T-helper 2 cell treated with Interferon-gamma antibody and Interleukin-4, amounts not matched to agents 5 μg/mL and 100 μg/mL, for 36 hours (primary cell): ENCODE data around the gene NCBP2.

Experiments
- DNase-seq: peaks from one replicate; pipeline ENCODE4 v3.0.0; 2021; ENCODE audit warnings: low spot score
- H3K27ac Mint-ChIP-seq: one replicate; pipeline ENCODE4 v1.8.0; 2021; ENCODE audit warnings: mild to moderate bottlenecking, mixed read lengths
- H3K27me3 Mint-ChIP-seq: one replicate; pipeline ENCODE4 v1.8.0; 2021; ENCODE audit warnings: low read depth, mixed read lengths
- H3K36me3 Mint-ChIP-seq: one replicate; pipeline ENCODE4 v1.8.0; 2021; ENCODE audit warnings: low read depth, mixed read lengths
- H3K4me1 Mint-ChIP-seq: one replicate; pipeline ENCODE4 v1.8.0; 2021; ENCODE audit warnings: low read depth, mixed read lengths
- H3K4me3 Mint-ChIP-seq: one replicate; pipeline ENCODE4 v1.8.0; 2022; ENCODE audit warnings: mild to moderate bottlenecking, moderate library complexity, mixed read lengths
- H3K9me3 Mint-ChIP-seq: one replicate; pipeline ENCODE4 v1.8.0; 2021; ENCODE audit warnings: mixed read lengths

Gene NCBP2

DNA sequence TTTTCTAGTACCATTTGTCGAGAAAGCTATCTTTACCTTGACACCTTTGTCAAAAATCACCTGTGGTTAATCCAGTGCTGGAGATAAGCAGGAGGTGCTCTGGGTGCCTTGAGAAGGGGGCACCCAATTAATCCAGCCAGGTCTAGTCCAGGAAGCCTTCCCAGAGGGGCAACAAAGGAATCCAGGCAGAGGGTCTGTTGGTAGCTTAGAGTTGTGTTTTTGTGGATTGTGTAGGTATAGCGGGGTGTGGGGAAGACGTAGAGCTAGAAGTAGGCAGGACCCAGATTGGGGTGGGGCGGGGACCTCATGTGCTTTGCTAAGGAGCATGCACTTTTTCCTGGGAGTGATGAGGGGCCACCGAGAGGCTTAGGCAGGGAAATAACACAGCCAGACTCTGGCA is 32.3 kb upstream of the NCBP2 start:
- H3K4me3 Mint-ChIP-seq: no peak overlapping the region
- no peak for DNase-seq

DNA sequence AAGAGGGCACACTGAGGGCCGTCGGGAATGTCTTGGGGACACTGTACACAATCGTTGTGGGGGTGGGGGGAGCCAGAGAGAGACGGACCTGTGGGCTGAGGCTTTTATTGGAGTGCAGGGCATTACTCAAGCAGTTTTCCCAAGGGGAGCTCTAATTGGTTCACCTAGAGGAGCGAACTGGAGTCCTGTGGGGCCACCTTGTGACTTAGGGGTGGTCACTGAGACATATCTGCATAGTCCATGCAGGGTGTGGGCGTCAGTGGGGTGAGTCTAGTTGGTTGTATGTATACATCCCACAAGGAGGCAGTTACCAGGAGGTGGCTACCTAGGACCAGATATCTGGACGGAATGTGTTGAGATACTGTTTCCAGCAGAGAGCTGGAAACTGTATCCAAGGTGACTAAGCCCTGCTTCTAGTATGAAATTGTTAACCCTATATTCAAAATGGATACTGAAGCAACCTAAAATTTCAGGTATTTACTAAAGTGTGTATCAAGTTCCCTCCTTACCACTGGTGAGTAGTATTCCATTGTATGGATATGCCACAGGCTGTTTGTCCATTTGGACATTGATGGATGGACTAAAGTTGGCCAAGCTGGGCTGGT is 28.9 kb upstream of the NCBP2 start:
- Mint-ChIP-seq H3K36me3 (peaks cover 7% of the 10 kb centered on the region), H3K4me3 (peak overlapping the region; percentile 34), H3K9me3 (no peaks in the 10 kb centered on the region), H3K27me3 (peaks cover 11% of the 10 kb centered on the region), H3K4me1 (peaks cover 11% of the 10 kb centered on the region), H3K27ac (no peak overlapping the region)
- DNase-seq: no peak

More for the DNA sequence above, 32.3 kb upstream of the NCBP2 start:
- H3K9me3 Mint-ChIP-seq: no peaks in the 10 kb centered on the region
- H3K4me1 Mint-ChIP-seq: peaks cover 6% of the 10 kb centered on the region
- H3K27ac Mint-ChIP-seq: no peak overlapping the region
- no peaks in the 10 kb centered on the region for H3K36me3 Mint-ChIP-seq
- peaks cover 11% of the 10 kb centered on the region for H3K27me3 Mint-ChIP-seq

DNA sequence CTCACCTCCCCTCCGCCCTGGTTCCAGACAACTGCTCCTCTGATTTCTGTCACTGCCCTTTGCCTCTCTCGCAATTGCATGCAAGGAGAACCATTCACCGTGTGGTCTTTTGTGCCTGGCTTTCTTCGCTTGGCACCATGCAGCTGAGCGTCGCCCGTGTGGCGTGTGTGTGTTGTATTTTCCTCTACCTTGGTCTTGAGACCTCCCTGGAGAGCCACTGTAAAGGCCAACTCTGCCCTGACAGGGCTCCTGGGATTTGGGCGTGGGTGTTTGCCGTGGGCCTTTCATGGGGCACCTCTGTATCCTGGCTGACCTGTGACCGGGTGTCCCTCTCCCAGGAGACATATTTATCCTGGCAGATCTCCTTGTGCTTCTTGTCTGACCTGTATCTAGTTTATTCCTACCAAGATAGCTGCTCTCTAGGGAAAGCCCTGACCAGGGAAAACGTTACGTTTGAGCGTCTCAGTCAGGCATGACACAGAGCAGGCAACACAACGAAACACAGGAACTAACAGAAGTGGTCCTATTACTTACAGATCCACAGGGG is 28.3 kb upstream of the NCBP2 start:
- H3K4me3 Mint-ChIP-seq: peak overlapping the region; percentile 79
- H3K27ac Mint-ChIP-seq: peak overlapping the region; percentile 85

DNA sequence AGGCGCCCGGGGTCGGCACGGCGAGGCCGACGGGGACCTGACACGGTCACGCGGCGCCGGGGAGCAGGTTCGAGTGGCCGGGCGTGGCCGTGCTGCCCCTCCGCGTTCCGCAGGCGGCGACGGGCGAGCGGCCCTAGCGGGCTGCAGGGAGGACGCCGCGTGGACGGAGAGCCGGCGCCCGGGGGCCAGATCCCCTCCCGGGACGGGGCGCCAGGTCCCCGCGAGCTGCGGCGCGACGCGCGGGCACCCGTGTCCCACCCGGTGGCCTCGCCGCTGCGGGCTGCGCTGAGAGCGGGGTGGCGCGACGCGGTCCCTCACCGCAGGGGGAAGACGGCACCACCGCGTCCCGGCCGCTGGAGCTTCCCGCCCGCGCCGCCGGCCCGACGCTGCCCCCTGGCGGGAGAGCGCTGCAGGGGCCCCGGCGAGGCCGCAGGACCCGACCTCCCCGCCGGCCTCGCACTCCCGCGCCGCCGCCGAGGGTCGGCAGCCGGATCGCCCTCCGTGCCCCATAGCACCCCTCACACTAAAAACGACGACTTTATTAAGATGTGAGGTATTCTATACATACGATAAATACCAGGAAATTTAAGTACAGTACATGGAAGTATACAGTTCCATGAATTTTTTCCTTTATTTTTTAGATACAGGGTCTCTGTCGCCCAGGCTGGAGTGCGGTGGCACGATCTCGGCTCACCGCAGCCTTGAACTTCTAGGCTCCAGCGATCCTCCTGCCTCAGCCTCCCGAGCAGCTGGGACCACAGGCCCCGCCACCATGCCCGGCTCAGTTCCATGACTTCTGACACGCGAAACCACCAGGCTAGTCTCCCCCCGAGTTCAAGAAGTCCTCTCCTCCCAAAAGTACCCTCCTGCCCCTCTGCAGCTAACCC is 27.6 kb upstream of the NCBP2 start:
- Mint-ChIP-seq H3K9me3 (no peaks in the 10 kb centered on the region), H3K27me3 (peaks cover 11% of the 10 kb centered on the region)
- DNase-seq: peak; percentile 76

More for the DNA sequence above, 28.3 kb upstream of the NCBP2 start:
- Mint-ChIP-seq H3K9me3 (no peaks in the 10 kb centered on the region), H3K4me1 (peaks cover 11% of the 10 kb centered on the region), H3K36me3 (peaks cover 12% of the 10 kb centered on the region), H3K27me3 (peaks cover 11% of the 10 kb centered on the region)
- DNase-seq: no peak

DNA sequence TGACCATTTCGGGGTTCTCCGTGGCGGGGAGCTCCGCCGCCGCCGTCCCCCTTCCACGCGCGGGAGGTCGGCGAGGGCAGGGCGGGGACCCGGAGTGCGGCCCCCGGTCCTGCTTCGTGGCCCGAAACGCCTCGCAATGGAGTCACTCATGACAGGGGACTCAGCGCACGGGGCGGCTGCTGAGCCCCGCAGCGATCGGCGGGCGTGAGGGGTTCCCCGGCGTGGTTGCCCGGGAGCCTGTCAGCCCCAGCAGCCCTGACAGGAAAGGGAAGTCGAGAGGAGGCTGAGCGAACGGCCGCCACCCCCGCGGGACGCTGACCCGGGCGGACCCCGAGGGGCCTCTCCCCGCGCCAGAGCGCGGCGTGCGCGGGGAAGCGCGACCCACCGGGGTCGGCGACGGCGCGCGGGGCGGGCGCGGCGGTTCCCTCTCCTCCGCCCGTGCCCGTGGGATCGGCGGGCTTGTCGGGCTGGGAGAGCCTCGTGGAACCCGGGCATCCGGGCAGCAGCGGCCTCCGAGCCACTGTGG is 26.9 kb upstream of the NCBP2 start:
- Mint-ChIP-seq H3K9me3 (no peaks in the 10 kb centered on the region), H3K36me3 (peaks cover 16% of the 10 kb centered on the region), H3K4me3 (peak overlapping the region; percentile 73), H3K27me3 (peaks cover 11% of the 10 kb centered on the region), H3K4me1 (peaks cover 11% of the 10 kb centered on the region), H3K27ac (peak overlapping the region; percentile 87)
- DNase-seq: peak; percentile 57

More for the DNA sequence above, 27.6 kb upstream of the NCBP2 start:
- peak overlapping the region; percentile 85 for H3K27ac Mint-ChIP-seq
- H3K4me3 Mint-ChIP-seq: peak overlapping the region; percentile 79
- H3K36me3 Mint-ChIP-seq: peaks cover 16% of the 10 kb centered on the region
- peaks cover 11% of the 10 kb centered on the region for H3K4me1 Mint-ChIP-seq

DNA sequence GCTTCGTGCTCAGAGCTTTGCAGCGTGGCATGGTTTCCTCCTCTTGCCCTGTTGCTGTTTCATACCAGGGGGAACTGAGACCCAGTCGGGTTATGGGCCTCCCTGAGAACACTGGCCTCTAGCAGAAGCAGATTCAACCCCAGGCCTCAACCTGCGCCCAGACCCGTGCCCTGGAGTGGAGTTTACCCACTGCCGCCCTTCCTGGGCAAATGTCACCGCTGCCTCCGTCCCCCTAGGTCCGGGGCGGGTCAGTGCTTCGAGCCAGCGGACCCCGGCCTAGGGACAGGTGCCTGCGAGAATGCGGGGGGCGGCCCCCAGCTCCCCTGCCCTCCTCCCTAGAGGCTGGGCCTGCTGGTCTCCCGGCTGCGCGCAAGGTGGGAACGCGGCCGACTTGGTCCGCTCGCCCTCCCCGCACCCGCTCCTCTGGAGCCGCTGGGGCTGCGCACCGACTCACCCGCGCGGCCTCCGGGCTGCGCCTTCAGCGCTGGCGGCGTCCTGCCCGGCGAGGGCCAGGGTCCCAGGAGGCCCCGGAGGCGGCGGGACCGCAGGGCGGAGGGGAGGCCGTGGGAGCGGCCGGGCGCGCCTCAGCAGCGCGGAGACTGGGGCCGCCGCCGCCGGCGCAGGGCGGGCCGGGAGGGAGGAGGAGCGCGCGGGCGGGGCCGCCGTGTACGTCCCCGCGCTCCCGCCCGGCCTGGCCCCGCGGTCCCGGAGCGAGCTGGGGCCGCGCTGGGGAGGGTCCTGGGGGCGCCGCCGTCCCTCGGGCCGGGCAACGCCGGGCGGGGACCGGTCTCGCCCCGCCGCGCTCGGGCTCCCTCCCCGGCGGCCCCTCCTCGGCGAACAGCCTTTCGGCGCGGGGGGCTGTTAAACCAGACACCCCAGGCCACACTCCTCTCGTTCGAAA is 26.2 kb upstream of the NCBP2 start, which contains the start of gene PIGZ:
Gene PIGZ (minus strand): TSS at position 601 of the 901 bp plus-strand sequence. CDS start 16,802 bp downstream, outside the sequence.
- Mint-ChIP-seq H3K27ac (peak within 1 kb of the TSS; percentile 87), H3K9me3 (no peaks in the 10 kb centered on the region)

DNA sequence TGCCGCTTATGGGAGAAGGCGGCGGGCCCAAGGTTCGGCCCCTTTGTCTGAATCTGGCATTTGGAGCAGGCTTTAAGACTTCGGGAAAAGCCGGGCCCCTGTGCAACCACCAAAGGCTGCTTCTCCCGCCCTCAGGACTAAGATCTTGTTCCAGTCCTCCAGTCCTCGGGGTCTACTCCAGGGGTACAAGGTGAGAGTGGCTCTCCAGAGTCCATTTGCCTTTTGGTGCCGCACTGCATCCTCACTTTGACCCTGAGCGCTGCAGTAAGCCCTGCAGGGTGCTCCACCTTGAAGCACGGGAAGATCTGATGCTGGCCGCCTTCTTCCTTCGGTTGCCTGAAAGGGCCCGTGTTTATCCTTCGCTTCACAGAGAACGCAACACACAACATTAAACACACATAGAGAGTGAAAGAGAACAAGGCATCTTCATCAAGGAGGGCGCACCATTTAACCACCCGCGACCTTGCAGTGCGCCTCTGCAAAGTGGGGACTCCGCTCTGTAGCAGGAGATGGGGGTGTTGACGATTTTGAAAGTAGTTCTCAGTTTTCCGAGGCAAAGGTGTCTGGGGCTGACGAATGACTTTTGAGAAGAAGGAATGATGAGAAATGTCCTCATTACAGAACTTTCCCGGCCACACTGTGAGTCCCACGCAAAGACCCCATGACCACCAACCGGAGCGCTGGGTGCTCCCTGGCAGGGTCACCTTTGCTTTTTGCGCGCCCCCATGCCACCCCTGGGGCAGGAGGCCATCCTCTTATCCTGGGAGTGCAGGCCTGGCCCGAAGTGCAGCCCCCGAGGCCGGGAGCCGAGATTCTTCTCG is 25.3 kb upstream of the NCBP2 start:
- DNase-seq: no peak
- H3K36me3 Mint-ChIP-seq: peaks cover 16% of the 10 kb centered on the region
- peak overlapping the region; percentile 7 for H3K27ac Mint-ChIP-seq
- H3K4me3 Mint-ChIP-seq: peak overlapping the region; percentile 79
- peaks cover 11% of the 10 kb centered on the region for H3K4me1 Mint-ChIP-seq
- no peaks in the 10 kb centered on the region for H3K9me3 Mint-ChIP-seq
- peaks cover 11% of the 10 kb centered on the region for H3K27me3 Mint-ChIP-seq

More for the DNA sequence above, 26.2 kb upstream of the NCBP2 start, which contains the start of gene PIGZ:
- Mint-ChIP-seq H3K27me3 (peaks cover 11% of the 10 kb centered on the region), H3K4me1 (peaks cover 11% of the 10 kb centered on the region), H3K36me3 (peaks cover 16% of the 10 kb centered on the region), H3K4me3 (peak within 1 kb of the TSS; percentile 79)
- peak; percentile 60 for DNase-seq

DNA sequence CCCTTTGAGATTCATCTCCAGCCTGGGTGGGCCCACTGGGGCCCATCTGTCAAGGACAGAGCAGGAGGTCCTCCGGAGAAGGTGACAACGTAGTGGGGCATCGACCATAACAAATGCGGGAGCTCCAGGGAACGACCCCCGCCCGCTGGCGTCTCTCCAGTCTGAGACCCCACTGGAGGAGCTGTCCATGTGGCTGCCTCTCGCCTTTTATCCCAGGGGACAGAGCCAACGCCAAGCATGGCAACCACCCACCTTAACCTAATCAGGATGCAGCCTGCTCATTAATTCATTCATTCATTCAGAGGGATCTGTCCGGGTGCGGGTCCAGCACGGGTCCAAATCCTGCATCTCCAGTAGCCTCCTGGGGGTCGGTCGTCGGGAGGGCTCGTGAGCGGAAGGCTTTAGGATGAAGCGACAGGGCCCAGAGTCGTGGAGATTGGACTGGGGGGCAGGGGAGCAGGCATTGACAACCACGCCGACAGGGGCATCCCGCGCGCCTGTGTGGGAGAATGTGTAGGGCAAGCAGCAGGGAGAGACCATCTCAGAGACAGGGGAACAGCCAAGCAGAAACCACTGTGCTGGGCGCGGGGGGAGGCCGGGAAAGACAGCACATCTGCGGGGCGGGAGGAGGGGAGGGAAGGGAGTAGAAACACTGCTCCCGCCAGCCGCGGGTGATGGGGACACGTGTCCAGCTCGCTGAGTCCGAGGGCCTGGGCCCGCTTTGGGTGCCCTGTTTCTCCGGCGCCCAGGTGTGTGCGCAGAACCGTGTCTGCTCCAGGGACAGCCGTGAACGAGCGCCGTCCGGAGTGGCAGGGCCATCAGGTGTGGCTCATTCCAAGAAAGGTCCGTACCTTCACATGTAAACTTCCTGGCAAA is 24.4 kb upstream of the NCBP2 start:
- H3K9me3 Mint-ChIP-seq: no peaks in the 10 kb centered on the region
- no peak overlapping the region for H3K27ac Mint-ChIP-seq
- DNase-seq: no peak
- H3K27me3 Mint-ChIP-seq: peaks cover 11% of the 10 kb centered on the region
- H3K4me1 Mint-ChIP-seq: peaks cover 11% of the 10 kb centered on the region
- H3K4me3 Mint-ChIP-seq: peak overlapping the region; percentile 34
- peaks cover 16% of the 10 kb centered on the region for H3K36me3 Mint-ChIP-seq

DNA sequence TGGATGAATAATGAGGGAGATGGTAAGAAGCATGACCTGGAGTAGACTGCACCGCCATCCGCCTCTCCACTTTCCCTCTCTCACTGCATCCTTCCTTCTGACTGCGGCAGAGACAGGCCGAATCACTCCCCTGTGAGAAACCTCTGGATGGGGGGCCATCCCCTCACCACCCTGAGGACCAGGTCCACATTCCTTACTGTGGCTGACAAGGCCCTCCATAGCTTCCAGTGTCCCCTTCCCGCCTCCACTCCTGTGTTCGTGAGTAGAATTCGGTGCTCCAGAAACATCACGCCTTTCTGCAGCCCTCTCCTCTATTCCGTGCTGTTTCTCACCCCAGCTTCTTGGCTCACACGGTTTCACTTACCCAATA is 23.5 kb upstream of the NCBP2 start:
- no peak for DNase-seq
- peaks cover 11% of the 10 kb centered on the region for H3K4me1 Mint-ChIP-seq
- H3K27ac Mint-ChIP-seq: no peak overlapping the region
- peaks cover 16% of the 10 kb centered on the region for H3K36me3 Mint-ChIP-seq
- H3K9me3 Mint-ChIP-seq: no peaks in the 10 kb centered on the region
- H3K4me3 Mint-ChIP-seq: no peak overlapping the region
- H3K27me3 Mint-ChIP-seq: peaks cover 7% of the 10 kb centered on the region

DNA sequence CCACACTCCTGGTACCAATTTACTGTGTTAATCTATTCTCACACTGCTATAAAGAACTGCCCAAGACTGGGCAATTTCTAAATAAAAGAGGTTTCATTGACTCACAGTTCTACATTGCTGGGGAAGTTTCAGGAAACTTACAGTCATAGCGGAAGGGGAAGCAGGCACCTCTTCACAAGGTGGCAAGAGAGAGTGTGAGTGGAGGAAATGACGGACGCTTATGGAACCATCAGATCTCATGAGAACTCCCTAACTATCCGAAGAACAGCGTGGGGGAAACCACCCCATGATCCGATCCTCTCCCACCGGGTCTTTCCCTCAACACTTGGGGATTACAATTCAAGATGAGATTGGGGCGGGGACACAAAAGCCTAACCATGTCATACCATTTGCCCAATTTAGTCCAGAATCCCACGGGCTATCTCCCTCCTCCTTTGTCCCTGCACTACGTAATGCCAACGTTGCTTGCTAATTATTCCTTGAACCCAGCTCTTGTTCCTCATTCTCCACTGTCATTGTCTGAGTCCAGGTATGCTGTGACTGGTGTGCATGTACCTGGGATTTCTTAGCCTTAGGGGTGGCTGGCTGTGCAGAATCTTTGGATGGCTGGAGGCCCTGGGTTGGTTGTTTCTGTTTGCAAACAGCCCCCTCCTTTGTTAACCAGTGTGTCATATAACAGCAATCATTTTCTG is 22.9 kb upstream of the NCBP2 start:
- no peak for DNase-seq
- Mint-ChIP-seq H3K4me3 (no peak overlapping the region), H3K4me1 (peaks cover 8% of the 10 kb centered on the region), H3K27me3 (peaks cover 2% of the 10 kb centered on the region), H3K36me3 (peaks cover 16% of the 10 kb centered on the region), H3K9me3 (no peaks in the 10 kb centered on the region), H3K27ac (no peak overlapping the region)

DNA sequence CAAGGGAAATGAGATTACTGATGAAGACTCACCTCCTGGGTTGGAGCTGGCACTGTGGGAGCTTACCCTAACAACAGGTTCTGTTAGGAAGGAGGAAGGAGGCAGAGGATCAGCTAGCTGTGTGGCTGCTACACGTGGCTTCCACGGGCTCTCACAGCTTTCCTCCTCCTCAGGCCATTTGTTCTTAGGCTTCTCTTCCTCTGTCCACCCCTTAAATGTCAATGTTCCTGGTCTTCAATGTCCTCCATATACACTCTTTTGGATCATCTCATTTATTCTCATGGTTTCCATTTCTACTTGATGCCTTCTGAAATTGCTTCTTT is 21.3 kb upstream of the NCBP2 start:
- Mint-ChIP-seq H3K4me3 (no peak overlapping the region), H3K27me3 (no peaks in the 10 kb centered on the region), H3K9me3 (no peaks in the 10 kb centered on the region), H3K36me3 (peaks cover 16% of the 10 kb centered on the region), H3K4me1 (peaks cover 7% of the 10 kb centered on the region), H3K27ac (no peak overlapping the region)
- DNase-seq: no peak
